ENCODE results near the gene FLNB.
"Not testable (repeated sequence)": the region's sequence is repeated elsewhere in the genome, so short reads cannot be mapped to it uniquely, and the experiment has no call there.

FLNB gene

GRCh38 chr3:57981483-57982087 lies 26.6 kb upstream of the FLNB start:
- no peak for DNase-seq

GRCh38 chr3:57982561-57983243 lies 25.5 kb upstream of the FLNB start:
- DNase-seq = no peak

- peak; percentile 31 for DNase-seq
These were observed 24.3 kb upstream of the FLNB start for GRCh38 chr3:57983734-57984518.

- DNase-seq = no peak
These were observed 22.8 kb upstream of the FLNB start for GRCh38 chr3:57985176-57985983.

GRCh38 chr3:57985984-57986246 lies 22.3 kb upstream of the FLNB start:
- no peak for DNase-seq

- DNase-seq = no peak
These were observed 22.0 kb upstream of the FLNB start for GRCh38 chr3:57986261-57986660.

- DNase-seq = not testable (repeated sequence)
These were observed 19.0 kb upstream of the FLNB start for GRCh38 chr3:57989198-57989597.

- DNase-seq = no peak
These were observed 18.6 kb upstream of the FLNB start for GRCh38 chr3:57989646-57990045.

GRCh38 chr3:57992452-57993213 lies 15.6 kb upstream of the FLNB start:
- DNase-seq = no peak

GRCh38 chr3:57998366-57999283 lies 9.6 kb upstream of the FLNB start:
- DNase-seq = no peak

- no peak for DNase-seq
These were observed 8.7 kb upstream of the FLNB start for GRCh38 chr3:57999417-58000115.

GRCh38 chr3:58000306-58001085 lies 7.7 kb upstream of the FLNB start:
- DNase-seq = no peak

- DNase-seq = no peak
These were observed 7.1 kb upstream of the FLNB start for GRCh38 chr3:58001086-58001467.

- DNase-seq = no peak
These were observed 6.2 kb upstream of the FLNB start for GRCh38 chr3:58001979-58002378.

- DNase-seq = no peak
These were observed 5.1 kb upstream of the FLNB start for GRCh38 chr3:58003093-58003492.

GRCh38 chr3:58004973-58005372 lies 3.2 kb upstream of the FLNB start:
- no peak for DNase-seq

GRCh38 chr3:58005669-58006068 lies 2.6 kb upstream of the FLNB start:
- DNase-seq = no peak

GRCh38 chr3:58006661-58007060 lies 1.6 kb upstream of the FLNB start:
- no peak for DNase-seq

- DNase-seq = no peak
These were observed 965 bp downstream of the FLNB start for GRCh38 chr3:58009026-58009748.

All from stimulated activated naive CD4-positive, alpha-beta T cell treated with Interleukin-2 at 50 U/mL for 16 hours (primary cell).